K562 (cell line): Measurements from ENCODE around the gene CHST13. TPM values are rescaled to one million over a fixed set of nuclear protein-coding genes. Genes with fewer than 3 reads are reported as not detected.

Experiments
- ATAC-seq: fragments of 200-7000 bp; cut with Tn5 transposase; 3 replicates; pipeline ENCODE4 v1.9.1; 2020; ENCODE audit warnings: moderate library complexity
- BruUV-seq: library from RNA; stranded (reverse); fragments of 400-500 nt; replicated peaks from 2 replicates; lab custom pipeline; 2021; lab: Mats Ljungman, UMichigan
- CTCF ChIA-PET: fragments of 300-600 bp; formaldehyde crosslinking; extraction: SDS; loops from one replicate; lab custom pipeline; 2021; ENCODE audit warnings: low intra/inter-chr PET ratio; lab: Yijun Ruan, JAX
- POLR2A ChIA-PET: fragments of 300-600, 350-650 bp; sonication (Branson Sonifier 250); formaldehyde crosslinking; extraction: SDS; loops from one replicate; lab custom pipeline; 2021; ENCODE audit warnings: antibody characterized with exemption, inconsistent platforms; lab: Yijun Ruan, JAX
- DNase-seq, 4 experiments: peaks; one replicate each; pipeline versions ENCODE4 v3.0.0 to v3.0.0-alpha.2; 2011 to 2018; ENCODE audit warnings: low spot score in 3 of 4, mixed read lengths in 3 of 4; ENCODE audit errors: extremely low read depth in 1 of 4
- FAIRE-seq: peaks from 2 replicates; lab custom pipeline; 2011; peaks lifted over from hg19 to GRCh38; lab: Jason Lieb, UNC
- H2AFZ ChIP-seq: 2 replicates; pipeline ENCODE4 v1.6.0; 2011; ENCODE audit warnings: low read depth, low read length, control low read depth, inconsistent platforms
- H3K27ac ChIP-seq: fragments of 200-600 bp; 3 replicates; pipeline ENCODE4 v1.8.0; 2011; ENCODE audit warnings: low read depth, mild to moderate bottlenecking, control low read depth, inconsistent platforms, low read length, moderate library complexity, mixed read lengths; ENCODE audit errors: extremely low read depth
- H3K27me3 ChIP-seq, 2 experiments: fragments of 300-600 bp in 1 of 2; 2 replicates in 1 of 2; 3 replicates in 1 of 2; pipeline versions ENCODE4 v1.6.0 to v1.8.0; 2011; ENCODE audit warnings: inconsistent platforms in 2 of 2, low read length in 2 of 2, mild to moderate bottlenecking in 1 of 2, mixed read lengths in 1 of 2, moderate library complexity in 1 of 2; ENCODE audit not compliant: control insufficient read depth in 2 of 2, insufficient read depth in 2 of 2
- H3K36me3 ChIP-seq: fragments of 300-600 bp; 3 replicates; pipeline ENCODE4 v1.8.0; 2011; ENCODE audit warnings: mild to moderate bottlenecking, low read length, inconsistent platforms; ENCODE audit not compliant: control insufficient read depth, insufficient read depth
- H3K4me1 ChIP-seq, 2 experiments: fragments of 200-600 bp in 1 of 2; replicated peaks in 1 of 2; 2 replicates in 1 of 2; 3 replicates in 1 of 2; pipeline versions ENCODE4 v1.5.1 to v1.8.0; 2011; ENCODE audit warnings: inconsistent platforms in 2 of 2, low read length in 2 of 2, mild to moderate bottlenecking in 1 of 2, mixed read lengths in 1 of 2, moderate library complexity in 1 of 2; ENCODE audit not compliant: control insufficient read depth in 2 of 2, insufficient read depth in 2 of 2
- H3K4me2 ChIP-seq: 2 replicates; pipeline ENCODE4 v1.6.1; 2011; ENCODE audit warnings: low read length, control low read depth, inconsistent platforms, mixed read lengths; ENCODE audit not compliant: insufficient read depth
- H3K4me3 ChIP-seq: fragments of 200-600 bp; sonication (generic), shearing (Covaris generic); 2 replicates; pipeline ENCODE4 v1.5.1; 2016; ENCODE audit warnings: control low read depth, inconsistent platforms
- H3K79me2 ChIP-seq: fragments of 200-600 bp; 3 replicates; pipeline ENCODE4 v1.8.0; 2011; ENCODE audit warnings: low read length, inconsistent platforms; ENCODE audit not compliant: control insufficient read depth, insufficient read depth
- H3K9ac ChIP-seq, 2 experiments: 2 replicates each; pipeline versions ENCODE4 v1.6.0 to v1.6.1; 2011; ENCODE audit warnings: low read depth in 2 of 2, low read length in 2 of 2, control low read depth in 1 of 2, inconsistent platforms in 1 of 2, mild to moderate bottlenecking in 1 of 2, mixed read lengths in 1 of 2; ENCODE audit not compliant: insufficient read depth in 1 of 2
- H3K9me1 ChIP-seq: one replicate; pipeline ENCODE4 v1.6.0; 2011; ENCODE audit warnings: inconsistent platforms, mild to moderate bottlenecking, low read length, moderate library complexity; ENCODE audit not compliant: control insufficient read depth, insufficient read depth
- H3K9me3 ChIP-seq: replicated peaks from 2 replicates; pipeline ENCODE4 v1.5.1; 2011; ENCODE audit warnings: low read depth, low read length, inconsistent platforms; ENCODE audit not compliant: control insufficient read depth, insufficient read depth
- H4K20me1 ChIP-seq: replicated peaks from 2 replicates; pipeline ENCODE4 v1.6.1; 2011; ENCODE audit warnings: low read length, inconsistent platforms, mixed read lengths; ENCODE audit not compliant: control insufficient read depth, insufficient read depth
- CBX2 ChIP-seq: fragments of 200-600 bp; sonication (generic); IDR thresholded peaks from one replicate; pipeline ENCODE4 v1.6.1; 2012; ENCODE audit warnings: mild to moderate bottlenecking, low read length, inconsistent platforms; ENCODE audit not compliant: insufficient read depth, poor library complexity, severe bottlenecking
- CREB3 ChIP-seq: fragments of 450-650 bp; conservative IDR thresholded peaks from 2 replicates; pipeline ENCODE4 v1.6.1; 2016; ENCODE audit warnings: missing genetic modification characterization, low read depth, mild to moderate bottlenecking, missing compliant biosample characterization, moderate library complexity
- ETS1 ChIP-seq: conservative IDR thresholded peaks from 2 replicates; pipeline ENCODE4 v1.6.1; 2011; ENCODE audit warnings: low read depth, mild to moderate bottlenecking, low read length; ENCODE audit not compliant: control insufficient read depth
- HDGF ChIP-seq: fragments of 450-650 bp; IDR thresholded peaks from 2 replicates; pipeline ENCODE4 v1.6.1; 2016
- MCM7 ChIP-seq, 2 experiments: fragments of 450-650 bp; IDR thresholded peaks; 2 replicates each; pipeline ENCODE4 v1.6.1; 2016 to 2018
- MXI1 ChIP-seq: IDR thresholded peaks from 2 replicates; pipeline ENCODE4 v1.6.1; 2011; ENCODE audit warnings: low read depth, mild to moderate bottlenecking, improper control_type of control experiment, low read length
- SFPQ ChIP-seq: fragments of 200-400 bp; formaldehyde crosslinking; IDR thresholded peaks from 2 replicates; pipeline ENCODE4 v1.6.1; 2017; ENCODE audit warnings: mild to moderate bottlenecking, low read depth, low read length, moderate library complexity
- TBL1XR1 ChIP-seq, 2 experiments: IDR thresholded peaks; 2 replicates each; pipeline ENCODE4 v1.6.1; 2012; ENCODE audit warnings: improper control_type of control experiment in 2 of 2, low read length in 2 of 2, mild to moderate bottlenecking in 1 of 2
- ZC3H4 ChIP-seq: sonication (generic); formaldehyde crosslinking; IDR thresholded peaks from 2 replicates; pipeline ENCODE4 v1.9.0; 2021; ENCODE audit warnings: missing genetic modification reagents, borderline replicate concordance
- ZNF444 ChIP-seq: fragments of 250-450 bp; sonication (Bioruptor Pico); IDR thresholded peaks from 2 replicates; pipeline ENCODE4 v1.4.0; 2020; ENCODE audit warnings: mild to moderate bottlenecking, moderate library complexity
- ZNF561 ChIP-seq: fragments of 450-650 bp; formaldehyde crosslinking; conservative IDR thresholded peaks from 2 replicates; pipeline ENCODE4 v1.4.0; 2020; ENCODE audit warnings: mild to moderate bottlenecking, moderate library complexity
- WGBS: fragments of 100-300 bp; shearing (Covaris generic); methylation state at CpG from one replicate; pipeline ENCODE4 v1.1.6; 2016; ENCODE audit warnings: low coverage, mixed read lengths; ENCODE audit not compliant: insufficient coverage; ENCODE audit errors: missing lambda C conversion rate; 5-methylcytosine and 5-hydroxymethylcytosine counted together
- in situ Hi-C: fragments of 300-500 bp; cut with MboI; formaldehyde crosslinking; loops from 4 replicates; pipeline ENCODE4 v1.15.0; 2018; ENCODE audit warnings: inconsistent platforms, mixed read lengths
- intact Hi-C: fragments of 100-400 bp; cut with micrococcal nuclease; formaldehyde crosslinking; loops from 2 replicates; pipeline ENCODE4 v1.14.2; 2022
- polyA plus RNA-seq, 8 experiments: library from polyadenylated mRNA; depleted of rRNA in 4 of 8; stranded (reverse) in 5 of 8; unstranded in 3 of 8; fragments of >200 nt; fragmentation: Nextera tagmentation in 2 of 8; fragmentation: Illumina TruSeq in 1 of 8; extraction: Ambion mirVana in 2 of 8; extraction: Trizol in 1 of 8; gene quantifications; 2 replicates each; pipeline versions ENCODE4 v1.2.1 to v1.2.3, GENCODE V29; 2011 to 2014; ENCODE audit warnings: inconsistent platforms in 1 of 8, missing spikeins in 1 of 8
- total RNA-seq, 7 experiments: library from RNA; depleted of rRNA in 6 of 7; stranded (reverse); fragments of >200 nt in 6 of 7; fragmentation: Illumina TruSeq in 2 of 7; extraction: Trizol in 2 of 7; gene quantifications; 2 replicates each; pipeline versions ENCODE4 v1.2.1 to v1.2.3, GENCODE V29; 2011 to 2021; ENCODE audit warnings: low replicate concordance in 1 of 7

CHST13 gene
- total and polyA plus RNA-seq, 9 of the 15 experiments (the other 6 are each of a cell fraction or from before 2014, with no cell fraction given), result not detected

- no peak for ATAC-seq
- ChIA-PET CTCF (no interaction called here), POLR2A (no interaction called here)
- WGBS, result 12% methylated on average over 7 of the region's 7 CpGs
- intact Hi-C loops (no loop called here), in situ Hi-C loops (no loop called here)
- TF ChIP-seq ZC3H4 (CRISPR knock-in tag) (no peak), CBX2 (no peak), ZNF444 (CRISPR knock-in tag) (no peak), TBL1XR1 (IDR thresholded peaks at IDR 0.05; ENCODE audit: low read length in 2 of 2) (no peak), ZNF561 (CRISPR knock-in tag) (no peak), MCM7 (IDR thresholded peaks at IDR 0.05) (no peak), MXI1 (no peak), SFPQ (no peak), CREB3 (tag) (no peak), HDGF (no peak), ETS1 (no peak)
- H3K27me3 ChIP-seq, result peaks cover 3 to 25% of the 10 kb centered on the region in 2 experiments; a peak in 3 of 5 replicates
- H3K9me3 ChIP-seq, result no peaks in the 10 kb centered on the region
- no peak overlapping the region for H2AFZ ChIP-seq
- no peak for DNase-seq
- H3K4me2 ChIP-seq, result no peak overlapping the region
- no peak for FAIRE-seq
- no peaks in the 10 kb centered on the region for H3K9me1 ChIP-seq
- H3K27ac ChIP-seq, result no peak overlapping the region
- no peak overlapping the region for H3K9ac ChIP-seq
- H3K4me1 ChIP-seq, result no peaks in the 10 kb centered on the region
- BruUV-seq, result no TSS peak
- H3K79me2 ChIP-seq, result no peaks in the 10 kb centered on the region
- H3K4me3 ChIP-seq, result no peak overlapping the region
- H3K36me3 ChIP-seq, result no peaks in the 10 kb centered on the region
- no peaks in the 10 kb centered on the region for H4K20me1 ChIP-seq
Observed at GRCh38 chr3:126501736-126502135, 22.2 kb upstream of the CHST13 start.
